PC-9 (cell line): Measurements from ENCODE around the gene MNT. TPM values are rescaled to one million over a fixed set of nuclear protein-coding genes. Genes with fewer than 3 reads are reported as not detected.

Source experiments
- BruUV-seq: library from RNA; stranded (reverse); fragments of 400-500 nt; replicated peaks from 2 replicates; lab custom pipeline; 2021; lab: Mats Ljungman, UMichigan
- CTCF ChIA-PET: fragments of 300-600 bp; sonication (Branson Sonifier 250); formaldehyde crosslinking; loops from one replicate; lab custom pipeline; 2022; ENCODE audit warnings: antibody characterized with exemption; lab: Charles Lee
- POLR2A ChIA-PET: fragments of 300-600 bp; sonication (Branson Sonifier 250); formaldehyde crosslinking; loops from one replicate; lab custom pipeline; 2022; ENCODE audit warnings: antibody characterized with exemption; ENCODE audit not compliant: unreplicated experiment; lab: Charles Lee
- DNase-seq, 2 experiments: peaks; one replicate each; pipeline versions ENCODE4 v3.0.0 to v3.0.0-alpha.2; 2015 to 2022; ENCODE audit warnings: mixed read lengths in 1 of 2
- H2AFZ ChIP-seq: fragments of 200-600 bp; sonication (generic); 2 replicates; pipeline ENCODE4 v1.8.1; 2017; ENCODE audit warnings: antibody characterized with exemption
- H3F3A ChIP-seq: fragments of 200-600 bp; sonication (generic); 2 replicates; pipeline ENCODE4 v1.8.1; 2017; ENCODE audit warnings: antibody characterized with exemption, mild to moderate bottlenecking, low read depth; ENCODE audit not compliant: insufficient read depth
- H3K27ac ChIP-seq: fragments of 200-600 bp; sonication (generic); 2 replicates; pipeline ENCODE4 v1.6.1; 2016; ENCODE audit warnings: mixed run types
- H3K27me3 ChIP-seq: fragments of 200-600 bp; sonication (generic); 2 replicates; pipeline ENCODE4 v1.6.1; 2016; ENCODE audit warnings: low read depth, mixed run types; ENCODE audit not compliant: insufficient read depth
- H3K36me3 ChIP-seq: fragments of 200-600 bp; sonication (generic); 2 replicates; pipeline ENCODE4 v1.6.1; 2016; ENCODE audit warnings: low read depth, mixed run types
- H3K4me1 ChIP-seq: fragments of 200-600 bp; sonication (generic); replicated peaks from 2 replicates; pipeline ENCODE4 v1.6.1; 2016; ENCODE audit warnings: mixed run types; ENCODE audit not compliant: insufficient read depth
- H3K4me2 ChIP-seq: fragments of 200-600 bp; sonication (generic); 2 replicates; pipeline ENCODE4 v1.6.1; 2017; ENCODE audit warnings: mixed run types
- H3K4me3 ChIP-seq: fragments of 200-600 bp; sonication (generic); 2 replicates; pipeline ENCODE4 v1.6.1; 2016; ENCODE audit warnings: mixed run types
- H3K79me2 ChIP-seq: fragments of 200-600 bp; sonication (generic); 2 replicates; pipeline ENCODE4 v1.6.1; 2017; ENCODE audit warnings: low read depth, mixed run types
- H3K9me2 ChIP-seq: fragments of 200-600 bp; sonication (generic); 2 replicates; pipeline ENCODE4 v1.8.1; 2017; ENCODE audit warnings: mild to moderate bottlenecking; ENCODE audit not compliant: insufficient read depth
- H3K9me3 ChIP-seq: fragments of 200-600 bp; sonication (generic); 2 replicates; pipeline ENCODE4 v1.8.1; 2016; ENCODE audit warnings: low read depth; ENCODE audit not compliant: insufficient read depth
- H4K20me1 ChIP-seq: fragments of 200-600 bp; sonication (generic); 2 replicates; pipeline ENCODE4 v1.8.1; 2017; ENCODE audit not compliant: insufficient read depth
- EZH2 ChIP-seq: fragments of 200-600 bp; sonication (generic); IDR thresholded peaks from 2 replicates; pipeline ENCODE4 v1.8.0; 2017; ENCODE audit warnings: antibody characterized with exemption, low read depth
- intact Hi-C: fragments of 100-400 bp; cut with micrococcal nuclease; formaldehyde crosslinking; loops from one replicate; pipeline ENCODE4 v1.10.0; 2022; ENCODE audit not compliant: unreplicated experiment
- total RNA-seq: library from RNA; stranded (reverse); gene quantifications from 2 replicates; pipeline ENCODE4 v1.2.3, GENCODE V29; 2021
- TF ChIP-seq, protein P1 (sequence below): fragments of 200-600 bp; sonication (generic); conservative IDR thresholded peaks from 2 replicates; pipeline ENCODE4 v1.6.1; 2017; ENCODE audit warnings: mixed run types, antibody characterized with exemption, mild to moderate bottlenecking, moderate library complexity

The MNT gene
- total RNA-seq, 1 experiment from 2014 or later, result 60.7 TPM

DNA sequence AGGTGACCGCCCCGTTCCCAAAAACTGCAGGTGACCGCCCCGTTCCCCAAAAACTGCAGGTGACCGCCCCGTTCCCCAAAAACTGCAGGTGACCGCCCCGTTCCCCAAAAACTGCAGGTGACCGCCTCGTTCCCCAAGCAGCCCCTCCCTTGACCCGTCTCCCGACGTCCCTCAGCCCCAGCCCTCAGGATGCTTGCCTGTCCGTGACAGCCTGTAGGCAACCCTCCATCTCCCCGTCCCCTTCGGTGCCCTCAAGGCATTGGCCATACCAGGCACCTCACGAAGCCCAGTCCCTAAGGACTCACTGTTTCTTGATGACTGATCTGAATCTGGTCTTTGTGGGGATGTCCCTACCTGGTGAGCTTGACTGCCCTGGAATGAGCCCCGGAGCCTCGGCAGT lies 38.4 kb downstream of the MNT start:
- H3K4me3 ChIP-seq, result no peak overlapping the region
- H2AFZ ChIP-seq, result no peak overlapping the region
- peaks cover 43% of the 10 kb centered on the region for H3K4me1 ChIP-seq
- H3K36me3 ChIP-seq, result no peaks in the 10 kb centered on the region
- no TSS peak for BruUV-seq
- H3F3A ChIP-seq, result peaks cover 34% of the 10 kb centered on the region
- DNase-seq, result no peak
- no peaks in the 10 kb centered on the region for H3K9me2 ChIP-seq
- H3K27me3 ChIP-seq, result no peaks in the 10 kb centered on the region
- CTCF ChIA-PET, result interaction anchor here (0.5 kb wide), 1 partner anchor 18 kb away, joined by 3 read pairs; no protein-coding TSS in a partner anchor
- H3K27ac ChIP-seq, result no peak overlapping the region
- H3K79me2 ChIP-seq, result no peaks in the 10 kb centered on the region
- TF ChIP-seq, protein P1, sequence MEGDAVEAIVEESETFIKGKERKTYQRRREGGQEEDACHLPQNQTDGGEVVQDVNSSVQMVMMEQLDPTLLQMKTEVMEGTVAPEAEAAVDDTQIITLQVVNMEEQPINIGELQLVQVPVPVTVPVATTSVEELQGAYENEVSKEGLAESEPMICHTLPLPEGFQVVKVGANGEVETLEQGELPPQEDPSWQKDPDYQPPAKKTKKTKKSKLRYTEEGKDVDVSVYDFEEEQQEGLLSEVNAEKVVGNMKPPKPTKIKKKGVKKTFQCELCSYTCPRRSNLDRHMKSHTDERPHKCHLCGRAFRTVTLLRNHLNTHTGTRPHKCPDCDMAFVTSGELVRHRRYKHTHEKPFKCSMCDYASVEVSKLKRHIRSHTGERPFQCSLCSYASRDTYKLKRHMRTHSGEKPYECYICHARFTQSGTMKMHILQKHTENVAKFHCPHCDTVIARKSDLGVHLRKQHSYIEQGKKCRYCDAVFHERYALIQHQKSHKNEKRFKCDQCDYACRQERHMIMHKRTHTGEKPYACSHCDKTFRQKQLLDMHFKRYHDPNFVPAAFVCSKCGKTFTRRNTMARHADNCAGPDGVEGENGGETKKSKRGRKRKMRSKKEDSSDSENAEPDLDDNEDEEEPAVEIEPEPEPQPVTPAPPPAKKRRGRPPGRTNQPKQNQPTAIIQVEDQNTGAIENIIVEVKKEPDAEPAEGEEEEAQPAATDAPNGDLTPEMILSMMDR, result no peak
- TF ChIP-seq EZH2, result no peak
- POLR2A ChIA-PET, result no interaction called here
- intact Hi-C loops, result no loop called here
- H3K9me3 ChIP-seq, result no peaks in the 10 kb centered on the region
- H3K4me2 ChIP-seq, result no peak overlapping the region
- H4K20me1 ChIP-seq, result 0 out of 2 replicates have a peak, but pooled peaks cover 3% of the 10 kb centered on the region

DNA sequence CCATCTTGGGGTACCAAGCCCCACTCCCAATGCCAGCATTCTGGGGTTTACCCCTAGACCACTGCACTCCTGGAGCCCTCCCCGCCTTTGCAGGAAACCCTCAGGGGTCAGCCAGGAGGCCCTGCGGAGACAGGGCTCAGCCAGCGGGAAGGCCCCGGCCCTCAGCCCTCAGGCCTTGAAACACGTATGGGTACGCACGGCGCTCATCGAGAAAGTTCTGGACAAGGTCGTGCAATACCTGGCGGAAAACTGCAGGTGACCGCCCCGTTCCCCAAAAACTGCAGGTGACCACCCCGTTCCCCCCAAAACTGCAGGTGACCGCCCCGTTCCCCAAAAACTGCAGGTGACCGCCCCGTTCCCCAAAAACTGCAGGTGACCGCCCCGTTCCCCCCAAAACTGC lies 38.8 kb downstream of the MNT start:
- no peak for DNase-seq
- H4K20me1 ChIP-seq, result 0 out of 2 replicates have a peak, but pooled peaks cover 3% of the 10 kb centered on the region
- TF ChIP-seq, protein P1, result no peak
- no peak for TF ChIP-seq EZH2
- CTCF ChIA-PET, result interaction anchor here (1.2 kb wide), 1 partner anchor 20 kb away, joined by 7 read pairs; no protein-coding TSS in a partner anchor
- H3K4me3 ChIP-seq, result no peak overlapping the region
- BruUV-seq, result no TSS peak
- no peak overlapping the region for H3K4me2 ChIP-seq
- H3K27me3 ChIP-seq, result no peaks in the 10 kb centered on the region
- no peaks in the 10 kb centered on the region for H3K9me2 ChIP-seq
- peaks cover 43% of the 10 kb centered on the region for H3K4me1 ChIP-seq
- no peak overlapping the region for H3K27ac ChIP-seq
- no peaks in the 10 kb centered on the region for H3K9me3 ChIP-seq
- H3K36me3 ChIP-seq, result no peaks in the 10 kb centered on the region
- POLR2A ChIA-PET, result interaction anchor here (0.5 to 0.6 kb wide), 4 partner anchors 9 to 257 kb away, joined by 3 to 5 read pairs (median 4); partner anchors contain the start of gene TSR1
- H3K79me2 ChIP-seq, result no peaks in the 10 kb centered on the region
- intact Hi-C loops, result no loop called here
- H3F3A ChIP-seq, result peaks cover 38% of the 10 kb centered on the region
- H2AFZ ChIP-seq, result no peak overlapping the region

DNA sequence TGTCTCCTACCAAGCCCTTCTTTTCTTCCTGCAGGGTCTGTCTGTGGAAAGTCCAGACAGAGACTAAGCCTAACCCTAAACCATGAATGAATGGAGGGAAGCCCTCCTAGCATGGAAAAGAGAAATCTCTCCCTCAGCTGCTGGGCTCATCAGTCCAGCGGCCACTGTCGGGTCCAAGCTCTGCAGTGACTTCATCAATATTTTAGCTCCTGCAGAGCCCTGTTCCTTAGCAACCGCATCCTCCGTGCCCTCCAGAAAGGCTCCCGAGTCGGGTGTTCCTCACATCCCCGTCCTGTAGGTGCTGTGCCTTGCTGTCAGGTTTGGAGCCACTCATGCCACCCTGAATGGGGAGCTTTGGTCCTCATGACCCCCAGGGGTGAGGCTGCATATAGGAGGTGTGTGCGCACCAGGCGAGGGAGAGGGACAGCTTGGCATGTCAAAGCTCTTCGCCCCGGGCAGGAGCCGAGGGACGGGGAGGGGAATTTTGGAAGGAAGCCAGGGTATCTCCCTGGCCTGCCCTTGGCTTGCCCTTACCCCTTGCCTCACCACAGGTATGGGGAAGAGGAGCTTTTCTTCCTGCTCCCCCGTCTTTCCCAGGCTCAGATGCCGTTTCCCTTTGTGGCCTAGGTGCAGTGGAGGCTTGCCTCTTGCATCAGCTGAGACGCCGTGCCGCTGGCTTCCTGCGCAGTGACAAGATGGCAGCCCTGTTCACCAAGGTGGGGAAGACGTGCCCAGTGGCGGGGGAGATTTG lies 39.7 kb downstream of the MNT start:
- H4K20me1 ChIP-seq, result 0 out of 2 replicates have a peak, but pooled peaks cover 3% of the 10 kb centered on the region
- peaks cover 38% of the 10 kb centered on the region for H3F3A ChIP-seq
- ChIA-PET POLR2A (interaction anchor here (0.5 to 1.4 kb wide), 10 partner anchors 8 to 258 kb away, joined by 3 to 6 read pairs (median 4); partner anchors contain the start of gene TSR1), CTCF (interaction anchor here (0.6 to 1.3 kb wide), 6 partner anchors 13 to 314 kb away, joined by 3 to 11 read pairs (median 6); no protein-coding TSS in a partner anchor)
- intact Hi-C loops, result no loop called here
- H3K4me1 ChIP-seq, result peaks cover 43% of the 10 kb centered on the region
- H3K27ac ChIP-seq, result no peak overlapping the region
- TF ChIP-seq, protein P1, result no peak
- TF ChIP-seq EZH2, result no peak
- no peak overlapping the region for H3K4me2 ChIP-seq
- peak; percentile 72 to 84 for DNase-seq
- no TSS peak for BruUV-seq
- H3K9me3 ChIP-seq, result no peaks in the 10 kb centered on the region
- no peak overlapping the region for H3K4me3 ChIP-seq
- no peaks in the 10 kb centered on the region for H3K36me3 ChIP-seq
- no peaks in the 10 kb centered on the region for H3K79me2 ChIP-seq
- no peaks in the 10 kb centered on the region for H3K27me3 ChIP-seq
- no peak overlapping the region for H2AFZ ChIP-seq
- no peaks in the 10 kb centered on the region for H3K9me2 ChIP-seq
